IPS-18a (cell line): ENCODE data around the gene ORC5.
"Not testable (repeated sequence)": the region's sequence is repeated elsewhere in the genome, so short reads cannot be mapped to it uniquely, and the experiment has no call there.

Source experiments
- H3K27ac ChIP-seq: one replicate; pipeline ENCODE4 v1.5.1; 2013; ENCODE audit warnings: low read length
- H3K27me3 ChIP-seq: one replicate; pipeline ENCODE4 v1.6.1; 2013; ENCODE audit warnings: mild to moderate bottlenecking, low read length; ENCODE audit not compliant: control insufficient read depth, insufficient read depth
- H3K36me3 ChIP-seq: one replicate; pipeline ENCODE4 v1.6.1; 2013; ENCODE audit warnings: low read depth, low read length; ENCODE audit not compliant: control insufficient read depth
- H3K4me1 ChIP-seq: one replicate; pipeline ENCODE4 v1.6.1; 2013; ENCODE audit warnings: low read depth, low read length; ENCODE audit not compliant: control insufficient read depth
- H3K4me3 ChIP-seq: one replicate; pipeline ENCODE4 v1.5.1; 2013; ENCODE audit warnings: low read length
- H3K9ac ChIP-seq: one replicate; pipeline ENCODE4 v1.6.1; 2013; ENCODE audit warnings: mild to moderate bottlenecking, low read length, moderate library complexity
- H3K9me3 ChIP-seq: one replicate; pipeline ENCODE4 v1.6.1; 2013; ENCODE audit warnings: low read depth, low read length; ENCODE audit not compliant: control insufficient read depth

The ORC5 gene

GRCh38 chr7:104179178-104179577, 28.6 kb downstream of the ORC5 start:
- Histone ChIP-seq H3K9ac (no peak overlapping the region), H3K27me3 (no peaks in the 10 kb centered on the region), H3K4me3 (no peak overlapping the region), H3K36me3 (peaks cover 52% of the 10 kb centered on the region), H3K27ac (no peak overlapping the region), H3K9me3 (peaks cover 39% of the 10 kb centered on the region), H3K4me1 (peaks cover 15% of the 10 kb centered on the region)

GRCh38 chr7:104177565-104178083, 30.2 kb downstream of the ORC5 start:
- peaks cover 39% of the 10 kb centered on the region for H3K36me3 ChIP-seq
- peaks cover 15% of the 10 kb centered on the region for H3K4me1 ChIP-seq
- not testable (repeated sequence) for H3K4me3 ChIP-seq, H3K9ac ChIP-seq, H3K27me3 ChIP-seq, H3K27ac ChIP-seq
- peaks cover 39% of the 10 kb centered on the region for H3K9me3 ChIP-seq

- no peaks in the 10 kb centered on the region for H3K27me3 ChIP-seq
- H3K9me3 ChIP-seq: peaks cover 28% of the 10 kb centered on the region
- no peak overlapping the region for H3K9ac ChIP-seq
- H3K36me3 ChIP-seq: peaks cover 26% of the 10 kb centered on the region
- H3K4me1 ChIP-seq: peaks cover 15% of the 10 kb centered on the region
- H3K4me3 ChIP-seq: no peak overlapping the region
- no peak overlapping the region for H3K27ac ChIP-seq
These were observed 31.5 kb downstream of the ORC5 start for GRCh38 chr7:104176332-104176731.

GRCh38 chr7:104175361-104175984, 32.3 kb downstream of the ORC5 start:
- no peaks in the 10 kb centered on the region for H3K27me3 ChIP-seq
- peaks cover 15% of the 10 kb centered on the region for H3K4me1 ChIP-seq
- H3K4me3 ChIP-seq: no peak overlapping the region
- peak overlapping the region; percentile 13 for H3K9ac ChIP-seq
- peaks cover 21% of the 10 kb centered on the region for H3K9me3 ChIP-seq
- H3K36me3 ChIP-seq: peaks cover 18% of the 10 kb centered on the region
- peak overlapping the region; percentile 32 for H3K27ac ChIP-seq

GRCh38 chr7:104174798-104175197, 33.0 kb downstream of the ORC5 start:
- peak overlapping the region; percentile 7 for H3K27ac ChIP-seq
- peaks cover 15% of the 10 kb centered on the region for H3K36me3 ChIP-seq
- H3K27me3 ChIP-seq: no peaks in the 10 kb centered on the region
- no peak overlapping the region for H3K9ac ChIP-seq
- peaks cover 15% of the 10 kb centered on the region for H3K4me1 ChIP-seq
- H3K4me3 ChIP-seq: no peak overlapping the region
- peaks cover 14% of the 10 kb centered on the region for H3K9me3 ChIP-seq

- Histone ChIP-seq H3K4me1 (no peaks in the 10 kb centered on the region), H3K27ac (no peak overlapping the region), H3K9ac (no peak overlapping the region), H3K36me3 (peaks cover 39% of the 10 kb centered on the region), H3K4me3 (no peak overlapping the region), H3K27me3 (no peaks in the 10 kb centered on the region), H3K9me3 (no peaks in the 10 kb centered on the region)
These were observed 45.7 kb downstream of the ORC5 start for GRCh38 chr7:104162081-104162480.

GRCh38 chr7:104161244-104161643, 46.6 kb downstream of the ORC5 start:
- Histone ChIP-seq H3K4me1 (no peaks in the 10 kb centered on the region), H3K27me3 (no peaks in the 10 kb centered on the region), H3K9ac (no peak overlapping the region), H3K9me3 (no peaks in the 10 kb centered on the region), H3K4me3 (no peak overlapping the region), H3K36me3 (peaks cover 33% of the 10 kb centered on the region), H3K27ac (no peak overlapping the region)

- Histone ChIP-seq H3K4me1 (no peaks in the 10 kb centered on the region), H3K27me3 (no peaks in the 10 kb centered on the region), H3K27ac (no peak overlapping the region), H3K4me3 (no peak overlapping the region), H3K36me3 (peaks cover 31% of the 10 kb centered on the region), H3K9ac (no peak overlapping the region), H3K9me3 (no peaks in the 10 kb centered on the region)
These were observed 47.4 kb downstream of the ORC5 start for GRCh38 chr7:104160375-104160774.

GRCh38 chr7:104156842-104157277, 51.0 kb downstream of the ORC5 start:
- no peak overlapping the region for H3K27ac ChIP-seq
- no peak overlapping the region for H3K4me3 ChIP-seq
- no peaks in the 10 kb centered on the region for H3K27me3 ChIP-seq
- H3K36me3 ChIP-seq: peaks cover 6% of the 10 kb centered on the region
- H3K4me1 ChIP-seq: no peaks in the 10 kb centered on the region
- no peaks in the 10 kb centered on the region for H3K9me3 ChIP-seq
- H3K9ac ChIP-seq: no peak overlapping the region

- Histone ChIP-seq H3K4me3 (no peak overlapping the region), H3K27me3 (no peaks in the 10 kb centered on the region), H3K9ac (no peak overlapping the region), H3K36me3 (no peaks in the 10 kb centered on the region), H3K4me1 (no peaks in the 10 kb centered on the region), H3K9me3 (no peaks in the 10 kb centered on the region), H3K27ac (no peak overlapping the region)
These were observed 54.5 kb downstream of the ORC5 start for GRCh38 chr7:104153287-104153686.

GRCh38 chr7:104152468-104152867, 55.3 kb downstream of the ORC5 start:
- Histone ChIP-seq H3K27ac (no peak overlapping the region), H3K9ac (no peak overlapping the region), H3K4me1 (no peaks in the 10 kb centered on the region), H3K9me3 (no peaks in the 10 kb centered on the region), H3K4me3 (no peak overlapping the region), H3K36me3 (no peaks in the 10 kb centered on the region), H3K27me3 (no peaks in the 10 kb centered on the region)

GRCh38 chr7:104150470-104150869, 57.3 kb downstream of the ORC5 start:
- no peaks in the 10 kb centered on the region for H3K36me3 ChIP-seq
- no peak overlapping the region for H3K27ac ChIP-seq
- H3K4me1 ChIP-seq: no peaks in the 10 kb centered on the region
- H3K9me3 ChIP-seq: no peaks in the 10 kb centered on the region
- H3K4me3 ChIP-seq: no peak overlapping the region
- H3K27me3 ChIP-seq: no peaks in the 10 kb centered on the region
- no peak overlapping the region for H3K9ac ChIP-seq
